ENCODE data around the gene MRGPRD. TPM values are rescaled to one million over a fixed set of nuclear protein-coding genes. Genes with fewer than 3 reads are reported as not detected.

MRGPRD gene
- total RNA-seq, 4 donors from 2014 or later, result 2.9 to 5.4 TPM; not detected in 2

- no peaks in the 10 kb centered on the region for H3K36me3 ChIP-seq
- peaks cover 2 to 13% (median 9%) of the 10 kb centered on the region in 3 donors for H3K4me1 ChIP-seq
- H3K4me3 ChIP-seq, result no peak overlapping the region
- WGBS, 2 donors (ENCODE audit: low coverage in 1 of 2), result 85 to 88% methylated on average over 3 to 7 of the region's 7 CpGs
- TF ChIP-seq POLR2AphosphoS5 (IDR thresholded peaks at IDR 0.05) (no peak), CTCF (IDR thresholded peaks at IDR 0.05) (no peak), EP300 (IDR thresholded peaks at IDR 0.05) (no peak), POLR2A (IDR thresholded peaks at IDR 0.05) (no peak)
- ATAC-seq, result no peak
- no peaks in the 10 kb centered on the region for H3K9me3 ChIP-seq
- no peak overlapping the region for H3K27ac ChIP-seq
- H3K27me3 ChIP-seq, result peaks cover 3% of the 10 kb centered on the region
Observed at GRCh38 chr11:68993546-68993945, 12.8 kb upstream of the MRGPRD start.

DNA sequence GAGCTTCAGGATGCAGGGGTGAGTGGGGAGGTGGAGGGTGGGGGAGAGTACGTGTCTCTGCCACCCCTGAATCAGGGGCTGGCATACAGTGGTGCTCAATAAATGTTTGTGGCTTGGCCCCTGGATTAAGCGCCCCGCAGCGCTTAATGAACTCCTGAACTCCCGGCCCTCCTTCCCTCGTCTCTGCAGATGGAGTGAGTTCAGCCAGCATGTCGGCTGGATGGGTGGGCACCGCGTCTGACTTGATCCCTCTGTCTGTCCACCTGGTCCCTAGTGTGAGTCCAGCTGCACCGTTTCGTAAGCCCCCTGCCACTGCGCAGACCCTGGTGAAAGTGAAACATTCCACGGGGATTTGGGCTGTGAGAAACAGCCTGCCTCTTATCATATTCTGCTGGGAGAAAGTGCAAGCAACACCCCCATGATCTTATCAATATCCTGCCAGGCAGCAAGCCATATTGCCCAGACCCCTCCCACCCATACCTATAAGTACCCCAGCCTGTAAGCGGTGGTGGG is 12.0 kb upstream of the MRGPRD start:
- WGBS, 2 donors (ENCODE audit: low coverage in 1 of 2), result 40 to 100% methylated on average over 3 of the region's 14 CpGs
- no peak overlapping the region for H3K27ac ChIP-seq

DNA sequence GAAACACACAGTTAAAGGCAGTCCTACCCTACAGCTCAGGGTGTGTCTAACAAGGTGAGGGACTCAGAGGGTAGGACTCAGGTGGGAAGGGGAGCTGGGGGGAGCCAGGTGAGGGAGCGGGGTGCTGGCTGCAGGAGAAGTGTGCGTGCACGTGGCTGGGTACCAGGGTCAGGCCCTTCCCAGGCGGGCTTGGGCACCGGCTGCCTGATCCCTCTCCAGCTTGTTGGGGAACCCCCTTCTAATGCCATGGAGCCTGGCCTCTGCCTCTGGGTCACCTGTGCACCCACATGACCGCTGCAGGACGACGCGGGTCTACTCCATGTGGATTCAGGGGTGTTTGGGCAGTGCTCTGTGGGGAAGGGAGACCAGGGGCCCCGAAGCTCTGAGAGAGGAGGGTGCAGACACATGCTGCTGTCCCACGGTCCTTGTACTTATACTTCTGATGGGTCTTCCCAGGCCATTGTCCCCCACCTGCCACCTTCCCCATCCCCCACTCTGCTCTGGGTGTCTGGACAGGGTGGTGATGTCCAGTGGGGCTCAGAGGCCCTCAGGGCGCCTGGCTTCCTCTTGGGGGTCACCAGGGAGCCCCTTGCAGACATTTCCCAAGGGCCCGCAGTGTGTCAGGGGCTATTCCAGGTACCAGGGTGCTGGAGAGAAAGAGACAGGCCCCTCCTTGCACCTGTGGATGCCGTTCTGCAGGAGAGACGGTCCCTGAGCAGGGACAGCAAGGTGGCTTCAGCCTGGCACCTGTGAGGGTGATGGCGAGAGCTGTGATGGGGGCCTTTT is 10.4 kb upstream of the MRGPRD start:
- H3K36me3 ChIP-seq, result no peaks in the 10 kb centered on the region
- no peaks in the 10 kb centered on the region for H3K9me3 ChIP-seq
- no peaks in the 10 kb centered on the region for H3K4me1 ChIP-seq
- peaks cover 3% of the 10 kb centered on the region for H3K27me3 ChIP-seq
- no peak for TF ChIP-seq POLR2AphosphoS5 (IDR thresholded peaks at IDR 0.05)
- H3K4me3 ChIP-seq, result no peak overlapping the region
- no peak for ATAC-seq
- 81% methylated on average over 6 of the region's 16 CpGs; no CpG with 5 or more reads in 1 of the 2 donors for WGBS, 2 donors (ENCODE audit: low coverage in 1 of 2)
- H3K27ac ChIP-seq, result no peak overlapping the region

More for the DNA sequence above, 12.0 kb upstream of the MRGPRD start:
- no peak for TF ChIP-seq CTCF (IDR thresholded peaks at IDR 0.05)
- TF ChIP-seq EP300 (IDR thresholded peaks at IDR 0.05), result no peak
- no peak for TF ChIP-seq POLR2A (IDR thresholded peaks at IDR 0.05)
- no peak for TF ChIP-seq POLR2AphosphoS5 (IDR thresholded peaks at IDR 0.05)
- no peaks in the 10 kb centered on the region for H3K9me3 ChIP-seq
- ATAC-seq, result no peak
- no peak overlapping the region for H3K4me3 ChIP-seq
- H3K4me1 ChIP-seq, result peaks cover 0 to 6% (median 1%) of the 10 kb centered on the region in 3 donors
- H3K36me3 ChIP-seq, result no peaks in the 10 kb centered on the region
- H3K27me3 ChIP-seq, result peaks cover 3% of the 10 kb centered on the region

DNA sequence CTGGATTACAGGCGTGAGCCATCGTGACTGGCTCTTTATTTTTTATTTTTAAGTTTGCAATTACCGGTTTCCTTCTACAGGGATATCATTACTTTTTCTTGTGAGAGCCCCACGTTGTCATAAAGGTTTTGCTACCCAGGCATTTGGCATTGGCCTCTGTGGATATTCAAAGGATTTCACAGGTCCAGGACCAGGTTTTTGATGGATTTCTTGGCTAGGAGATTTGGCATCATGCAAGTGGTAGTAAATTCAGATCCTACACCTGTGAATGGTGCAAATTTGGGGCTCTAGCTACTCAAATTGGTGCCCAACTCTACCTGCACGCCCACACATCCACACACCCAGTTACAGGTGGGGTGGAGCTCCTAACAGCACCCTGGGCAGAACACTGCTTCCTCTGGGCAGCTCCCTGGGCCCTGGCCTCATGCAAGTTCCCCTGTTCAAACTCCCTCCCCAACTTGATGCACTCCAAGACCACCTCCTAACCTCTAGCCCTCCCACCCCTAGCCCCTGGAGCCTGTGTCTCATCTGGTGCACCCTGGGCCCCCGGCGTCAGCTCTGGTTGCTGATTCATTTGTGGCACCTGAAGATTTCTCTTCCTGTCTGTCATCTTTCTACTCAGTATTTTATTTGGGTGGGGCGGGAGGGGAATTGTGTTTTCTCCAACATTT is 9.3 kb upstream of the MRGPRD start:
- Histone ChIP-seq H3K4me1 (no peaks in the 10 kb centered on the region), H3K27me3 (peaks cover 3% of the 10 kb centered on the region), H3K27ac (no peak overlapping the region), H3K9me3 (no peaks in the 10 kb centered on the region), H3K4me3 (no peak overlapping the region), H3K36me3 (no peaks in the 10 kb centered on the region)
- no peak for ATAC-seq
- TF ChIP-seq EP300 (IDR thresholded peaks at IDR 0.05) (no peak), POLR2A (IDR thresholded peaks at IDR 0.05) (no peak), POLR2AphosphoS5 (IDR thresholded peaks at IDR 0.05) (no peak), CTCF (IDR thresholded peaks at IDR 0.05) (no peak)
- 87 to 100% methylated on average over 1 to 6 of the region's 8 CpGs for WGBS, 2 donors (ENCODE audit: low coverage in 1 of 2)

DNA sequence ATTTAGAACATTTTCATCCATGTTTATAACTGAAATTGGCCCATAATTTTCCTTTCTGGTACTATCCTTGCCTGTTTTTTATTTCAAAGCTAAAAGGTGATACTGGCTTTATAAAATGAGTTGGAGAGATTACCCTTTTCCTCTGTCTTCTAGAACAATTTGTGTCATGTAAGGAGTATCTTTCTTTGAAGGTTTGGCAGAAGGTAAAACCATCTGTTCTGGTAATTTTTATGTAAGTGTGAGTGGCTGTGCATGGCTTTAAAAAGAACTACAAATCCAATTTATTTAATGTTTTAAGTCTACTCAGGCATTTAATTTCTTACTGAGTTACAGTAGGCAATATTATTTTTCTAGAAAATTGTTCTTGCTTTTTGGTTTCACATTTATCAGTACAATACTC is 7.7 kb upstream of the MRGPRD start:
- no peak for TF ChIP-seq POLR2AphosphoS5 (IDR thresholded peaks at IDR 0.05)
- no peak for TF ChIP-seq CTCF (IDR thresholded peaks at IDR 0.05)
- no peak for TF ChIP-seq EP300 (IDR thresholded peaks at IDR 0.05)
- TF ChIP-seq POLR2A (IDR thresholded peaks at IDR 0.05), result no peak
- Histone ChIP-seq H3K9me3 (no peaks in the 10 kb centered on the region), H3K36me3 (no peaks in the 10 kb centered on the region), H3K4me1 (no peaks in the 10 kb centered on the region), H3K27me3 (peaks cover 3% of the 10 kb centered on the region), H3K27ac (no peak overlapping the region), H3K4me3 (no peak overlapping the region)
- ATAC-seq, result no peak
